Fibroblast of mammary gland (primary cell): Measurements from ENCODE around the gene SCAP.
"Not testable (repeated sequence)": the region's sequence is repeated elsewhere in the genome, so short reads cannot be mapped to it uniquely, and the experiment has no call there.

Experiments
- DNase-seq: peaks from one replicate; pipeline ENCODE4 v3.0.0-alpha.2; 2010; ENCODE audit warnings: low read depth
- H3K4me3 ChIP-seq: 2 replicates; pipeline ENCODE4 v1.5.1; 2011; ENCODE audit warnings: low read depth, mild to moderate bottlenecking, low read length, moderate library complexity; ENCODE audit not compliant: control insufficient read depth
- TF ChIP-seq, protein P1 (sequence below): conservative IDR thresholded peaks from 2 replicates; pipeline ENCODE4 v1.5.1; 2011; ENCODE audit warnings: low read depth, low read length, inconsistent platforms; ENCODE audit not compliant: control insufficient read depth, insufficient read depth

The SCAP gene

GRCh38 chr3:47479826-47480160 is 4.1 kb upstream of the SCAP start:
- DNase-seq = no peak
- TF ChIP-seq, protein P1, sequence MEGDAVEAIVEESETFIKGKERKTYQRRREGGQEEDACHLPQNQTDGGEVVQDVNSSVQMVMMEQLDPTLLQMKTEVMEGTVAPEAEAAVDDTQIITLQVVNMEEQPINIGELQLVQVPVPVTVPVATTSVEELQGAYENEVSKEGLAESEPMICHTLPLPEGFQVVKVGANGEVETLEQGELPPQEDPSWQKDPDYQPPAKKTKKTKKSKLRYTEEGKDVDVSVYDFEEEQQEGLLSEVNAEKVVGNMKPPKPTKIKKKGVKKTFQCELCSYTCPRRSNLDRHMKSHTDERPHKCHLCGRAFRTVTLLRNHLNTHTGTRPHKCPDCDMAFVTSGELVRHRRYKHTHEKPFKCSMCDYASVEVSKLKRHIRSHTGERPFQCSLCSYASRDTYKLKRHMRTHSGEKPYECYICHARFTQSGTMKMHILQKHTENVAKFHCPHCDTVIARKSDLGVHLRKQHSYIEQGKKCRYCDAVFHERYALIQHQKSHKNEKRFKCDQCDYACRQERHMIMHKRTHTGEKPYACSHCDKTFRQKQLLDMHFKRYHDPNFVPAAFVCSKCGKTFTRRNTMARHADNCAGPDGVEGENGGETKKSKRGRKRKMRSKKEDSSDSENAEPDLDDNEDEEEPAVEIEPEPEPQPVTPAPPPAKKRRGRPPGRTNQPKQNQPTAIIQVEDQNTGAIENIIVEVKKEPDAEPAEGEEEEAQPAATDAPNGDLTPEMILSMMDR = no peak
- H3K4me3 ChIP-seq = no peak overlapping the region

DNA sequence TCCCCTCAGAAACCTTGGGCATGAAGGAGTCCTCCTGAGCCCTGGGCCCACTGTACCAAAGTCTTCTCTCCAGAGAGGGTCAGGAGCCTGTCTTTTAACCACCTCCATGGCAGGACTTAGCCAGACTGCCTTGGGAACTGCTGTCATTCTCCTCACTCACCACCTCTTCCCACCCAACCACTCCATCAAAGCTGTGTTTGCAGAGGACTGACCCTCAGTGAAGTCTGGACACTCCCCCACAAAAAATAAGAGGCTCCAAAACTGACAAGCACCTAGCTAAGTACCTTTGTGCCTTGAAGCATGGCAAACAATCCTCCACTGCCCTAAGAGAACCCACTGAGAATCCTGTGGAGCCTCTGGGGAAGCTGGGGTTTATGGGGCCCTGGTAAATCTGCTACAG is 2.3 kb upstream of the SCAP start:
- no peak for DNase-seq
- TF ChIP-seq, protein P1 = no peak
- H3K4me3 ChIP-seq = no peak overlapping the region

DNA sequence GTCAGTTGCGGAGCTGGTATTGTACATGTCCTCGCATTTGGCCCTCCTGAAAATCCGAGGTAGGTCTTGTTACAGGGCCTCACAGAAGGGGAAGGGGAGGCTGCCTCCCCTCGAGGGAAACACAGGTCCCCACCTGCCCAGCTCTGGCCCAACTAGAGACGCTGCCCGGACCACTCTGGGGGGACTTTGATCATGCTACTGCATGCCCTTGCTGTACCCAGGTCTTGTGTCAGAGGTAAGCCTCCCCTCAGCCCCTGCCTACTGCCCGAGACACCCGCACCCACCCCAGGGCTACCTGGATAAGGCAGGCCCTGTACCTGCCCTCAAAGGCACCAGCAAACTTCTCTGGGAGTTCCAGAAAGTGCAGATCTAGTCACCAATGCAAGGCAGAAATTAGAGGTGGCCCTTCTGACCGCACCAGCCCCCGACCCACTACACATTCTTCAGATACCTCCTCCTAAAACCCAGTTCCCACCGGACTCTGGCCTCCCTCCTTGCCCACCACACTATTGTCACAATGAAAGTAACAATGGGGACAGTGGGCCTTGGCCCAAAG is 981 bp upstream of the SCAP start:
- H3K4me3 ChIP-seq = peak overlapping the region; percentile 62
- TF ChIP-seq, protein P1 = no peak
- DNase-seq = no peak

DNA sequence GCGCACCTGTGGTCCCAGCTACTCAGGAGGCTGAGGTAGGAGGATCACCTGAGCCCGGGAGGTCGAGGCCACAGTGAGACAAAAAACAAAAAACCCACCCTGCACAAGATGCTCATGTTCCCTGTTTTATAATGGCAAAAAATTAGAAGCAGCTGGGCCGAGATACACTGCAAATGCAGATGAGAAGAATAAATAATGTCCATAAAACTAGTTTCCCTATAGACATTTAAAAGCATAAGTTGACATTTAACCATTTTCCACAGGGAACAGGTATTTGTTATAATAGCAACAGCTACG is 537 bp upstream of the SCAP start:
- TF ChIP-seq, protein P1 = no peak
- peak overlapping the region; percentile 62 for H3K4me3 ChIP-seq
- no peak for DNase-seq

DNA sequence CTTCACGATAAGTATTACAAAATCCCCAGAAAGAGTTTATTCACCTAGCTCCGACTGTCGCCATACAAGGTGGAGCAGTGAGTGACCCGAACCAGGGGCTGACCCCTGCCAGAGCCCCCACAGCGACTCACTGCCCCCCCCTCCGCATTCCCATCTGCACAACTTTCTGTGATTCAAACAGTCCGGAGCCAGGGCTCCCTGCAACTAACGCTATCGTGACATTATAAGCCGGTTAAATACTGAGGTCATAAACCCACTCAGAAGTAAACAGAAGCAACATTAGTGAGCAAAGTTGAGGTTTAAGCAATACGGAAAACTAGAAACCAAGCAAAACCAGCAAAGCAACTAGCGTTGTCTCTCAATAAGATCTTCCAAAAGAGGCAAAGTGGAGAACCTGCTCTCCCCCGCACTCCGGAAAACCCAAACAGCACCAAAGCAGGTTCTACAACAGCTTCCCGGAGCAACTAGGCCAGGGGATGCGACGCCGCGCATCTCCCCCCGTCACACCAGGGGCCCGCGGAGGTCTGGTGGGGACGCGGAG is 642 bp downstream of the SCAP start:
- H3K4me3 ChIP-seq = peak overlapping the region; percentile 62
- TF ChIP-seq, protein P1 = no peak
- peak; percentile 38 for DNase-seq

GRCh38 chr3:47473391-47473790 is 2.4 kb downstream of the SCAP start:
- TF ChIP-seq, protein P1 = no peak
- no peak overlapping the region for H3K4me3 ChIP-seq
- no peak for DNase-seq

DNA sequence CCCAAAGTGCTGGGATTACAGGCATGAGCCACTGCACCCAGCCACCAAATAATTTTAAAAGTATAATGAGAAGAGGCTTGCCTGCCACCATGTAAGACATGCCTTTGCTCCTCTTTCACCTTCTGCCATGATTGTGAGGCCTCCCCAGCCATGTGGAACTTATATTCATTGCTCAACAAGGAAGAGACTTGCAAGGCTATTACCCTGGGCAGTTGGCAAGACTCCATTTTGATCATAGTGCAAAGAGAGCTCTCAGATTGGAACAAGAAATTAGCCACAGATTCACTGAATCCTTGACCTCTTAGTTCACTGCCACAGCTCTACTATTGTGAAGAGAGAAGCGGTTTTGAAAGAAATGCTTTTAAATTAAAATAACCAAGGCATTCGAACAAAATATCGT is 6.1 kb downstream of the SCAP start:
- no peak overlapping the region for H3K4me3 ChIP-seq
- peak; percentile 74 for DNase-seq
- TF ChIP-seq, protein P1 = no peak

DNA sequence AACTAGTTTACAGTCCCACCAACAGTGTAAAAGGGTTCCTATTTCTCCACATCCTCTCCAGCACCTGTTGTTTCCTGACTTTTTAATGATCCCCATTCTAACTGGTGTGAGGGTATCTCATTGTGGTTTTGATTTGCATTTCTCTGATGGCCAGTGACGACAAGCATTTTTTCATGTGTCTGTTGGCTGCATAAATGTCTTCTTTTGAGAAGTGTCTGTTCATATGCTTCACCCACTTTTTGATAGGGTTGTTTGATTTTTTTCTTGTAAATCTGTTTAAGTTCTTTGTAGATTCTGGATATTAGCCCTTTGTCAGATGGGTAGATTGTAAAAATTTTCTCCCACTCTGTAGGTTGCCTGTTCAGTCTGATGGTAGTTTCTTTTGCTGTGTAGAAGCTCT is 7.4 kb downstream of the SCAP start:
- H3K4me3 ChIP-seq, DNase-seq: not testable (repeated sequence)
